NCI-H128 (cell line): Measurements from ENCODE around the gene HDAC8.
"Not testable (repeated sequence)": the region's sequence is repeated elsewhere in the genome, so short reads cannot be mapped to it uniquely, and the experiment has no call there.

Experiments
- DNase-seq: peaks from one replicate; lab custom pipeline; 2025; ENCODE audit not compliant: unreplicated experiment; lab: John Stamatoyannopoulos, UW

The HDAC8 gene

DNA sequence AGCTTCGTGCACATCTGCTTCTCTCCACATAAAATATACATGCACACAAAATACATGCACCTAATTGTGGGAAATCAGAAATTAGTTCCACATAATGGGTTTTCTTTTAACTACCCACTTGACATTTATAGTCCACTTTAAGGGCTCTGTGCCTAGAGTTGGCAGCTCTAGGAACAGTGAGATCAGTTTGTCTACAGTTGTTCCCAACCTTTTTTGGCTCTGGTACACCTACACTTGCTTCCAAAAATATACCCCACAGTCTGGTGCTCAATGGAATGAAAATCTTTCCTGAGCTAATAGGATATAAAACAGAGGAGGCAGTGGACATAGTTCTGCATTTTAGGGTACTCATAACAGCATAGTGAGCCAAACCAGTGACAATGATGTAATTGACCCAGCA is 36.1 kb downstream of the HDAC8 start:
- no peak for DNase-seq

DNA sequence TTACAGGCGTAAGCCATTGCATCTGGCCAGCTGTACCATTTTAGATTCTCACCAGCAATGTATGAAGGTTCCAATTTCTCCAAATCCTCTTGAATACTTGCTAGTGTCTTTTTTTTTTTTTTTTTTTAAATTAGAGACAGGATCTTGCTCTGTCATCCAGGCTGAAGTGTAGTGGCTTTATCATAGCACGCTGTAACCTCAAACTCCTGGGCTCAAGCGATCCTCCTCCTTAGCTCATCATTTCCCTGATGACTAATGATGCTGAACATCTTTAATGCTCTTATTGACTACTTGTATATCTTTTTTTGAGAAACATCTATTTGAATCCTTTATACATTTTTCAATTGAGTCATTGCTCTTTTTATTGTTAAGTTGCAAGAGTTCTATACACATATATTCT is 40.3 kb downstream of the HDAC8 start:
- no peak for DNase-seq

DNA sequence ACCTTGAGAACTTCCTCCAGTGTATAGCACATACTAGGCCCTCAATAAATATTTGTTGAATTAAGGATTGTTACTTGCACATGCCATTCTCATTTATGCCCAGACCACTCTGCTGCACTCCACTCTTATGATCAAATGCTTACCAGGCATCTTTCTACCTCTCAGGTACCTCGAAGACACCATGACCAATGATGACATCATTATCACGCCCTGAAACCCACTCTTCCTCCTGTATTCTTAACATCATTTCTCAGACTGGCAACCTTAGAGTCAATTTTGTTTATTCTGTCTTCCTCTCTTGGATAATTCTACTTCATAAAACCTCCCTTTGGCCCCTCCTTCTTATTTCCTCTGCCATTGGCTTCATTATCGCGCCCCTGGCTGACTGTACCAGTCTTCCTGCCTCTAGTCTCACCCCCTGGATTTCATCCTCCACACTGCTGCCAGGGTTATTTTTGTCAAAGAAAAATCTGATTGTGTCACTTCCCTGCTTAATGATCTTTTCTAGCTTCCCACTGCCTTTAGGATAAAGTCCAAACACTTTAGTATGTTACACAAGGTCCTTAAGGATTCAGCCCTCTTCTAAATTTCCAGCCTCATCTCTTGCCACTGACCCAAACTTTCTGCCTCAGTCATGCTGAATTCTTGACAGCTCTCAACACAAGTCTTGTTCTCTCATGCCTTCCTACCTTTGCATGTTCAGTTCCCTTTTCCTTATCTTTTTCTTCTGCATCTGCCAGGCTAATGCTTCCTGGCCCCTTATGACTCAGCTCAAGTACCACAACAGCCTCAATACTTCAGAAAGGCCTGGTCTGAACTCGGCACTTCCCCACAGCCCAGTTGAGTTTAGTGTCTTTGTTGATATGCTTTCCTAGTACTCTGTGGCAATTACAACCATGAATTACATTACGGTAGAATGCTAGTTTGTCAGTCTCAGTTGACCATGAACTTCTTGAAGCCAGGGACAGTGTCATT is 45.8 kb downstream of the HDAC8 start:
- DNase-seq = no peak

DNA sequence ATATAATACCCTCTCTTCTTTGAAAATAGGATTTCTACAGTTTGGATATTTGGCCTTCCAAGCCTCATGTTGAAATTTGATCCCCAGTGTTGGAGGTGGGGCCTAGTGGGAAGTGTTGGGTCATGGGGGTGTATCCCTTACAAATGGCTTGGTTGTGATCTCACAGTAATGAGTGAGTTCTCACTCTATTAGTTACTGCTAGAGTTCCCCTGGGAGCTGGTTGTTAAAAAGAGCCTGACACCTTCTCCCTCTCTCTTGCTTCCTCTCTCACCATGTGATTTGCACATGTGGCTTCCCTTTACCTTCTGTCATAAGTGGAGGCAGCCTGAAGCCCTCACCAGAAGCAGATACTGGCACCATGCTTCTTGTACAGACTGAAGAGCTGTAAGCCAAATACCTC is 73.9 kb downstream of the HDAC8 start:
- DNase-seq = no peak

DNA sequence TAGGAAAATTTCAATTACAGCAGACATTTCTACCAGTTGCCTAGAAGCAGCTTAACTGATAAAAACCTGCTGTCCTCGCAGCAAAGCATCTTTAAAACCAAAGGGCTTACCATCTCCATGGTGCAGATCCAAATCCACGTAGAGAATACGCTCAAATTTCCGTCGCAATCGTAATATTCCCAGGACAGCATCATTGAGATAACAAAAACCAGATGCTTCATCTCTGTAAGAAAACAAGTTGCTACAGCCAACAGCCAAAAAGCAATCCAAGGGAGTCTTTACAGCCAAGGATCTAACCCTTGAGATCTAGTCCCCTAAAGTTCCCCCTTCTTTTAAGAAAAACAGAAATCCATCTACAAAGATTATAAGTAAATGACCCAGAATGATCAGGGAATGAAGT is 77.6 kb downstream of the HDAC8 start:
- no peak for DNase-seq

DNA sequence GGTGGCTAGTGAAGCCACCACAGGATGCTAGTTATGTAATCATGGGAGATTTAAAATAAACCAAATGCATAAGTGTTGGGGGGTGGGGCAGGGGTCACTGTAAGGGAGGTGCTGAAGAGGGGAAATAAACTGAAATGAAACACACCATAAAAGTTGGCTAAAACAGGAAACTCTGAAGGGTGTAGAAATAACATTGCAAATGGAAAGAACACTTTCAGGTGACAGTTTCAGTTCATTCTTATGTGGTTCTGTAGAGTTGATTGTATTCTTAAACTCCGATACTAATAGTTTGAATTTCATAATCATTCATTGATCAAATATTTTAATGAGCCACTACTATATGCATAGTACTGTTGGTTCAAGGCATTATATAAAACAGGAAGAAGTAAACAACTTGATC is 80.1 kb downstream of the HDAC8 start:
- no peak for DNase-seq

DNA sequence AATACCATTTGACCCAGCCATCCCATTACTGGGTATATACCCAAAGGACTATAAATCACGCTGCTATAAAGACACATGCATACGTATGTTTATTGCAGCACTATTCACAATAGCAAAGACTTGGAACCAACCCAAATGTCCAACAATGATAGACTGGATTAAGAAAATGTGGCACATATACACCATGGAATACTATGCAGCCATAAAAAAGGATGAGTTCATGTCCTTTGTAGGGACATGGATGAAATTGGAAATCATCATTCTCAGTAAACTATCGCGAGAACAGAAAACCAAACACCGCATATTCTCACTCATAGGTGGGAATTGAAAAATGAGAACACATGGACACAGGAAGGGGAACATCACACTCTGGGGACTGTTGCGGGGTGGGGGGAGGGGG is 82.4 kb downstream of the HDAC8 start:
- not testable (repeated sequence) for DNase-seq

DNA sequence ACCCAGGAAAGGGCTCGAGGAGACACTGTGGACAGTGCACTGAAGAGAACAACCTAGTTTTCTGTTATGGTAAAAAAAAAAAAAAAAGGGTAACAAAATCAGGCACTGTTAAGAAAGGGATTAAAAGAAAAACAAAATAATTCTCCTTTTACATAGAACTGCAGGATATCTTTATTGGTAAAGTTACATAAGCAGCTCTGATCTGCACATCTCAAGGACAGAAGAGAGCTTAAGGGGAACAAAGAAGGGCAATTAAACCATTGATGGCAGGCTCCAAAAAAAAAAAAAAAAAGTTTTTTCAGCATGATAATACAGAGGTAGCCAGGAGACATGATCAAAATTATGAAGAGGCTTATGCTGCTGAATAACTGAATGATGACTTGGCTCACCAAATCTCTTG is 85.0 kb downstream of the HDAC8 start:
- DNase-seq = no peak

DNA sequence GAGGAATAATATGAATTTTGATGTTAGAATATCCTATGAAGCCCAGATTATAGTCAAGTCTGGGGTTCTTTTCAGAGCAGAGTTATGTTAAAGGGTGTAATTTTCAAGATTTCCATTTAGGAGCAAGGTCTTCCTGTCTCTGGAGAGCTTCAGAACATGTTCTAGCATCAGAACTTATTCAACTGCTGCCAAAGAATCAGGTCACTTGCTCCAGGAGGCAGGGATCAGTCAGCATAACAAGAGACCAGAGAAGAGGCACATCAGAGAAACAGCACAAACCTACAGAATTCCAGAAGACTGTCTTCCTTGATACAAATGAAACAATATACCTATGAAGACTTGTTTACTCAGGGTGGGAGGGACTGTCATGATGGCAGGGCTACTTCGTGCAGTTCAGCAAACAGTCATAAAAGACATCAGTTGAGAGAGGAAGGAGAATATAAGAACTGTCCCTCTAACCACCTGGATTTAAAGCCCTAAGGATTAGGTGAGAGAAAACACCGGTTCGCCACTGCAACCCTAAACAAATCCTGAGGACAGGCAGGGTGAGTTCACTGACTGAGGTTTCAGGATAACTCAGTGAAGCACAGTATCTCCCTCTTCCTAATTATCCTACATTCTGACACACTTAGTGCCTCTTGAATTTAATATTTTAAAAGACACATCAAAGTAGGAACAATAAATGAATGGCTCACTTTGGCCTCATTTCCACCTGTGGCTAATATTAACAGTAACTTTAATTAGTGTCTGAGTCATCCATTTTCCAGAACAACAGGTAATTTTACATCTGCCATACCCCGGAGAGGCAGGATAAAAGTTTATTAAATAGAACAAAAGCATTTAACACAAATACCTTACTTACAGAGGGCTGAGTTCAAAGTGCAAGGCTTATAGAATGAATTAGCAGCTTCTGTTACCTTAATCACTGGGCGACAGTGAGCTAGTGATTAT is 93.0 kb downstream of the HDAC8 start:
- no peak for DNase-seq

DNA sequence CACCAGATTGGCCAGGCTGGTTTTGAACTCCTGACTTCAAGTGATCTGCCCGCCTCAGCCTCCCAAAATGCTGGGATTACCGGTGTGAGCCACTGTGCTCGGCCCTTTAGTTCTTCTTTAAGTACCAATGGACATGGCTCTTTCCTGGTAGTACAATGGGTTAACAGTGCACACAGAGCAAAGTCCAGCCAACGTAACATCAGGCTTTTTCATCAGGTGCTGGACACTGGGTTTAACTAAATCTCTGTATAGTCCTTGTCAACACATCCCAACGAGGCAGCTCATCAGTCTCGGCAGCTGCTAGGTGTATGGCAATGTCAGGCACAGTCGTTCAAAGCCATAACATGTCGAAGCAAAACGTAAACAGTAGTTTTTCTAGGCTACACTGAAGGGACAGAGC is 93.8 kb downstream of the HDAC8 start:
- no peak for DNase-seq

DNA sequence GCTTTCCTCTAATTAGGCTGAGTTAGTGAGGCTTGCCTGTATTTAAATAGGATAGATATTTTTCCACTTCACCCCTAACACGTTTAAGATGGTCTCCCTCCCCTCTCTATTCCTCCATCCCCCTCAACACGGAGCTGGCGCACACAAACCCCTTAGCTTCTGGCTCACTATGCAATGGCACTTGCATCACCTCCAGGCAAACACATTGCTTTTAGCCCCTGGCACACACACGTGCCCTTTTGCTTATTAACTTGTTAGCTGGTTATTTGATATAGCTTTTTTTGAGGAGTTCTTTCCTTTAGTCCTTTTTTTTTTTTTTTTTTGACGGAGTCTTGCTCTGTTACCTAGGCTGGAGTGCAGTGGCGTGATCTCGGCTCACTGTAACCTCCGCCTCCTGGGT is 94.3 kb downstream of the HDAC8 start:
- no peak for DNase-seq

DNA sequence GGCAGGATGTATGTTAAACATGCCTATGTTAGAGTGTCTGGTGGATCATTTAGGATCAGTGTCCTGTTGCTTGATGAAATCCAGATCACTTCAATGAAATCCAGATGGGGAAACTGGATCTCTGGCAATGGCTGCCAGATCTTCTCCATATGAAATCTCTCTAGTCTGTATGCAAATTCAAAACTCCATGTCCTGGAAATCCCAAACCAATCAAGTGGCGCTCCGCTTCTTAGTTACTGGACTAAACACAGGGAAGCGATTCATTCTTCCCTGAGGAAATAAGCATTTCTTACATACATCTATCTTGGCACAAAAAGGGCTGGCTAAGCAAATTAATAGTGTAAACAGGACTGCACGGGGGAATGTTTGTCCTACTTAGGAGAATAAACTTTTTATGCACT is 94.9 kb downstream of the HDAC8 start:
- DNase-seq = no peak

DNA sequence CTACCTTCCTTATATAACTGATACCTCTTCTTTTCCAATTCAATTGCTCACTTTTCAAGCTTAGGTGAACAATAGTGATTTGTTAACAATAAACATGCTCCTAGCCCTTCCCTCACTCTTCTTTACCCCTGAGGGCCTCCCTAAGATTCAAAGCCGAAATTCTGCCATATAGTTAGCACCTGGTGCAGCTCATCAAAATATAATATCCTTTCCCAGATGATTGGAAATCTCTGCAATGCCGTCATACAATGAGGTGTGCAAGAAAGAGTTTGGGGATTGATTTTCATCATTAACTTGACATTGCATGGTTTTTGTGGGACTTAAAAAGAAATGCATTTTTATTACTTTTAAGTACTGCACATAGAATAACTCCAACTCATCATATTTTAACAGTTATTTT is 95.3 kb downstream of the HDAC8 start:
- no peak for DNase-seq

DNA sequence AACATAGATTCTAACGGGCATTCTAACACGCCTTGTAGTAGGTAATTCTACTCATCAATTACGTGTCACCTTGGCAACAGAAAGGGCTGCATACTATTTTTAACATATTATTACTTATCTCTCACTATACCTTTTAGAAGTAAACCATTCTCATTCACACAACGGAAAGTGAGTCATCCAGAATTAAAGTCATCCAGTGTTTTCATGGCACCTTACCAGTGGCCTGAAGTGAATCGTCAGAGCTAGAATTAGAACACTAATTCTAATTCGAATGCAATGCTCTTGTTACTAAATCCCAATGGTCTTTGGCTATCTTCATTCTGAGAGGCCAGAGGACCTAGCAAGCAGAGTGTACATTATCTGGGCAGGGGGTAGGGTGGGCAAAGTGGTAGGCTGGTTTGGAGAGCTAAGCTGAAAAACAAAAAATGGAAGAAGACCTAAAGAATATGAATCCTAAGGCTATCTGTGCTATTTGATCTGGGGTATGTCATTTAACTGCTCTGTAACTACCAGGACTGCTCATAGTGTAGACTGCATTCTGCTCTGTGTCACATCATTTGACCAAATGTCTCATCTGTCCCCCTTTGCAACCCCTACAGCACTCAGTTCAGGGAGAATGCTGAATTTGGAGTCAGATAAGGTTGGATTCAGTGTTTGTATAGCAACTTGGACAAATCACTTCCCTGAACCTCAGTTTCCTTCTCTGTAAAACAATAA is 96.5 kb downstream of the HDAC8 start:
- DNase-seq = no peak

DNA sequence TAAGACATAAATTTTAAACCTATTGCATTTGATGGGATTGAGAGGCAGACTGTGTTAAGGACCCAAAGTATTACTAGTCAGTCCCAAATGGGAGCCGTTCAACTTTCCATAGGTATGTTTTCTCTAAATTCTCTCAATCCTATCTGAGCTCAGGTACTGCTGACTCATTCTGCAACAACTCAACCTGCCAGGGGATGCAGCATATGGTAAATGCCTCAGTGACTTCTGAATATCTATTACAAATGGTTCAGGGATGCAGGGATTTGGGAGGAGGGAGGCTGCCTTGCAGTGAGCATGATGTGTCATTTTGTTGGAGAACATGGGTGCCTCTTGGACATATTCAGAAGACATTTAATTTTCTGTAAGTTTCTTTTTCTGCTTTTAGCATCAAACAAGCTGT is 97.3 kb downstream of the HDAC8 start:
- DNase-seq = no peak

DNA sequence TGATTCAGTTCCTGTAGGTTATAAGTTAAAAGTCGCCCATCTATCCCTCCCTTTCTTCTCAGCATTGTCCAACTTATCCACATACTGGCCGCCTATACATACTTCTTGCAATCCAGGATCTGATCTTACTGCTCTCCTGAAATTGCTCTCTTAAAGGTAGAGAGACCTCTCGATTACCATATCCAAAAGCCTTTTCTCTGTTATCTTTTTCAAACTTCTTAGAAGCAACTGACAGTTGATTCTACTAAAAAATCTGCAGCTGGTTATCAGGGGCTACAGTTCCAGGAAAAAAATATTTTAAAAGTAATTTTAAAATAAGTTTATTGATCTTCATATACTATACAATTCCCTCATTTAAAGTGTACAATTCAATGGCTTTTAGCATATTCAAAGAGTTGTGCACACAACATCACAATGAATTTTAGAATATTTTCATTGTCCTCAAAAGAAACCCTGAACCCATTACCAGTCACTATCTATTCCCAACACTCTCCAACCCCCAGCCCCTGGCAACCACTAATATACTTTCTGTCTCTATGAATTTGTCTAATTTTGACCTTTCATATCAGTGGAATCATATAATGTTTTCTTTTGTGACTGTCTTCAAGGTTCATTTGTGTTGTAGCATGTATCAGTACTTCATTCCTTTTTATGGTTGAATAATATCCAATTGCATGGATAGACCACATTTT is 102.0 kb downstream of the HDAC8 start:
- no peak for DNase-seq

DNA sequence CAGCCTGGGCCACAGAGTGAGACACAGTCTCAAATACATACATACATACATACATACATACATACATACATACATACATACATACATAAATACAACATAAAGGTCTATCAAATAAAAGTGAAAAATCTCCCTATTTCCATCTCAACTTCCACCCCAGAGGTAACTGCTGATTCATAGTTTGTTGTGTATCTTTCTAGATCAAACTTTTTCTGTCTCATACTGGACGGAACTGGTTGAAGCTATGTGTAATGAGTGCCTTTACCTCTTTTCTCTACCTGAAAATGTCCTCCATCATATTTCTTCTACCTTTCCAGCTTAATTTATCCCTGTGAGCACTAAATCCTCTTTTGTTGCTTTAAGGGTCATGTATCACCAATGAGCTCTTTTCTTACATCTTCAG is 102.5 kb downstream of the HDAC8 start:
- no peak for DNase-seq

DNA sequence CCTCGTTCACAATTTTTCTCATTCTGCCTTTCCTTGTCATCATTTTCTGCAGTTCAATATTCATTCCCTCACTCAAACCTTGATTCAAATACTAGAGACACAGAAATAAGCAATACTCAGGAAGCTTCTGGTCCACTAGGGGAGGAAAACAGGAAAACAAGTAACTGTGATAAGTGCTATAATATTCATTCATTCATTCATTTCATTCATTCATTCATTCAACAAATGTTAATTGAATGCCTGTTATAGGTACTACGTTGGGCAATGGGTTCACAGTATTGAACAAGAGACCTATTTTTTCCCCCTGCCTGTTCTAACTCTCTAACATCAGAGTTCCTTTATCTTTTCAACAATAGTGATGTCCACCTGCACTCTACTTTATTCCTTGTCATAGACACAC is 104.0 kb downstream of the HDAC8 start:
- DNase-seq = no peak

DNA sequence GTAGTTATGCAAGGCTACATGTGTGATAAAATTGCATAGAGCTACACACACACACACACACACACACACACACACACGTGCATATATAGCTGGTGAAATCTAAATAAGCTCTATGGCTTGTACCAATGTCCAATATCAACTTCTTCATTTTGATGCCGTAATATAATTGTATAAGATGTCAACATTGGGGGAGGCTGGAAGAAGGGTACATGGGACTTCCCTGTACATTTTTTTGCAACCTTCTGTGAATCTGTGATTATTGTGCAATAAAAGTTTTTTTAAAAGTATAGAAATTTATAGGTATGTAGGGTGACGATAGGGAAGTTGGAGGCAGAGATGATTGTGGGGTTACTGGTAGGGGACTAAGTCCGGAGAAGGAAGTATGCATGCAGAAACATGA is 105.5 kb downstream of the HDAC8 start:
- no peak for DNase-seq

DNA sequence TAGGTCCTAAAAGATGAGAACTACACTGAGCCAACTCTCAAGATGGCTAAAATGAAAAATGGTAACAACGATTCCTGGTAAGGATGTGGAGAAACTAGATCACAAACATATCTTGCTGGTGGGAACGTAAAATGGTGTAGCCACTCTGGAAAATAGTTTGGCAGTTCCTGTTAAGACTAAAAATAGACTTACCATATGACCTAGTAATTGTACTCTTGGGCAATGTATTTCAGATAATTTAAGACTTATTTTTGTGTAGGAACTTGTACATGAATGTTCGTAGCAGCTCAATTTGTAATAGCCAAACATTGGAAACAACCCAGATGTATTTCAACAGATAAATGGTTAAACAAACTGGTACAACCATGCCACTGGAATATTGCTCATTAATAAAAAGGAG is 106.2 kb downstream of the HDAC8 start:
- no peak for DNase-seq

DNA sequence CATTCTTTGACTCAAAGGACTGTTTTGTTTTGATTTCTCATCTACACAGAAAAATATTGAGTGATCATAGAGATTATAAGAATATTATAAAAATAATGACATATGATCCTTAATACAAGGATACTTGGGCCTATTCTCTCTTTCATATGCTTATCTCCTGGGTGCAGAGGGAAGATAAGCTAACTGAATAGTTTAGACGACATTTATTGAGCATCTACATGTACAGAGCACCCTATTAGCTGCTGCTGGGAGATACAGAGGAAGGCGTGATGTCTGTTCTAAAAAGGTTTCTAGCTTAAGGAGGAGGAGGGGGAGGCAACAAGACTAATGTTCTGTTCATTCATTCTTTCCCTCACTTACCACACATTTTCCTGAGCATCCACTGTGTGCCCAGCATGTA is 106.8 kb downstream of the HDAC8 start:
- no peak for DNase-seq
